IPS DF 6.9 (cell line): Measurements from ENCODE around the gene TKTL1.
"Not testable (repeated sequence)": the region's sequence is repeated elsewhere in the genome, so short reads cannot be mapped to it uniquely, and the experiment has no call there.

Source experiments
- DNase-seq: peaks from one replicate; pipeline ENCODE4 v3.0.0-alpha.2; 2013; ENCODE audit warnings: low read depth, low spot score
- H3K27ac ChIP-seq: one replicate; pipeline ENCODE4 v1.5.1; 2013; ENCODE audit warnings: low read length, control low read depth
- H3K27me3 ChIP-seq: 2 replicates; pipeline ENCODE4 v1.6.1; 2013; ENCODE audit warnings: mild to moderate bottlenecking, low read length; ENCODE audit not compliant: control insufficient read depth, insufficient read depth
- H3K36me3 ChIP-seq: 2 replicates; pipeline ENCODE4 v1.6.1; 2013; ENCODE audit warnings: low read length; ENCODE audit not compliant: control insufficient read depth, insufficient read depth
- H3K4me1 ChIP-seq: 2 replicates; pipeline ENCODE4 v1.6.1; 2013; ENCODE audit warnings: low read length; ENCODE audit not compliant: control insufficient read depth, insufficient read depth
- H3K4me3 ChIP-seq: 2 replicates; pipeline ENCODE4 v1.5.1; 2013; ENCODE audit warnings: mild to moderate bottlenecking, low read length
- H3K9me3 ChIP-seq: 2 replicates; pipeline ENCODE4 v1.6.1; 2013; ENCODE audit warnings: low read length, inconsistent platforms; ENCODE audit not compliant: control insufficient read depth, insufficient read depth
- WGBS: extraction: QIAGEN DNeasy Blood & Tissue Kit; methylation state at CpG from one replicate; pipeline ENCODE4 v1.1.7; 2013; ENCODE audit warnings: mixed read lengths, missing lambda C conversion rate; ENCODE audit not compliant: insufficient read length, insufficient coverage; 5-methylcytosine and 5-hydroxymethylcytosine counted together

Gene TKTL1

GRCh38 chrX:154295664-154296310, at the start of gene TKTL1:
Gene TKTL1, plus strand, starts transcription at chrX:154295795. Its CDS starts 65 bp downstream, at chrX:154295860.
- no peaks in the 10 kb centered on the region for H3K27me3 ChIP-seq
- H3K27ac ChIP-seq, result no peak within 1 kb of the TSS
- DNase-seq, result no peak
- no peaks in the 10 kb centered on the region for H3K9me3 ChIP-seq
- H3K36me3 ChIP-seq, result no peaks in the 10 kb centered on the region
- H3K4me1 ChIP-seq, result no peaks in the 10 kb centered on the region
- H3K4me3 ChIP-seq, result no peak within 1 kb of the TSS
- whole genome bisulfite sequencing, result no CpG with 5 or more reads among the region's 37 CpGs

- H3K36me3 ChIP-seq, H3K4me3 ChIP-seq, DNase-seq, H3K27me3 ChIP-seq, H3K4me1 ChIP-seq, H3K9me3 ChIP-seq, H3K27ac ChIP-seq: not testable (repeated sequence)
- WGBS, result no CpG with 5 or more reads among the region's 17 CpGs
Measured at GRCh38 chrX:154247377-154248045, 48.1 kb upstream of the TKTL1 start.

GRCh38 chrX:154248076-154248475, 47.5 kb upstream of the TKTL1 start:
- not testable (repeated sequence) for H3K27ac ChIP-seq, H3K4me1 ChIP-seq, H3K36me3 ChIP-seq, H3K9me3 ChIP-seq, H3K27me3 ChIP-seq, H3K4me3 ChIP-seq, DNase-seq
- WGBS, result no CpG with 5 or more reads among the region's 10 CpGs

- H3K27ac ChIP-seq, H3K36me3 ChIP-seq, DNase-seq, H3K4me1 ChIP-seq, H3K9me3 ChIP-seq, H3K27me3 ChIP-seq, H3K4me3 ChIP-seq: not testable (repeated sequence)
- WGBS, result no CpG with 5 or more reads among the region's 17 CpGs
Measured at GRCh38 chrX:154257282-154257681, 38.3 kb upstream of the TKTL1 start, which contains the start of gene OPN1MW3. Gene OPN1MW3, plus strand, starts transcription at chrX:154257582. Its CDS starts 38 bp downstream, at chrX:154257620.

GRCh38 chrX:154258711-154259110, 36.9 kb upstream of the TKTL1 start:
- H3K4me3 ChIP-seq, H3K4me1 ChIP-seq, H3K36me3 ChIP-seq, H3K27me3 ChIP-seq, DNase-seq, H3K27ac ChIP-seq, H3K9me3 ChIP-seq: not testable (repeated sequence)
- no CpG with 5 or more reads among the region's 10 CpGs for WGBS

- WGBS, result no CpG with 5 or more reads among the region's 6 CpGs
- H3K4me3 ChIP-seq, H3K36me3 ChIP-seq, H3K27ac ChIP-seq, H3K9me3 ChIP-seq, H3K4me1 ChIP-seq, DNase-seq, H3K27me3 ChIP-seq: not testable (repeated sequence)
Measured at GRCh38 chrX:154263072-154263471, 32.5 kb upstream of the TKTL1 start.

- H3K4me1 ChIP-seq, H3K27me3 ChIP-seq, H3K9me3 ChIP-seq, H3K36me3 ChIP-seq, H3K4me3 ChIP-seq, H3K27ac ChIP-seq, DNase-seq: not testable (repeated sequence)
- WGBS, result no CpG with 5 or more reads among the region's 3 CpGs
Measured at GRCh38 chrX:154269245-154269644, 26.4 kb upstream of the TKTL1 start.

GRCh38 chrX:154284489-154285338, 10.9 kb upstream of the TKTL1 start:
- H3K36me3 ChIP-seq, H3K27ac ChIP-seq, H3K9me3 ChIP-seq, H3K4me3 ChIP-seq, DNase-seq, H3K27me3 ChIP-seq, H3K4me1 ChIP-seq: not testable (repeated sequence)
- no CpG with 5 or more reads among the region's 23 CpGs for WGBS

- not testable (repeated sequence) for H3K4me1 ChIP-seq, DNase-seq, H3K27me3 ChIP-seq, H3K4me3 ChIP-seq, H3K27ac ChIP-seq, H3K9me3 ChIP-seq, H3K36me3 ChIP-seq
- WGBS, result no CpG with 5 or more reads among the region's 10 CpGs
Measured at GRCh38 chrX:154286406-154286805, 9.2 kb upstream of the TKTL1 start.

- H3K4me3 ChIP-seq, result no peak within 1 kb of the TSS
- H3K27ac ChIP-seq, result no peak within 1 kb of the TSS
- no peaks in the 10 kb centered on the region for H3K9me3 ChIP-seq
- WGBS, result no CpG with 5 or more reads among the region's 39 CpGs
- no peaks in the 10 kb centered on the region for H3K27me3 ChIP-seq
- H3K4me1 ChIP-seq, result no peaks in the 10 kb centered on the region
- H3K36me3 ChIP-seq, result no peaks in the 10 kb centered on the region
- no peak for DNase-seq
Measured at GRCh38 chrX:154294791-154295574, 612 bp upstream of the TKTL1 start, which contains the start of gene TEX28. Gene TEX28, minus strand, starts transcription at chrX:154295124. Its CDS starts 3,007 bp downstream, at chrX:154292117.
